GM12878 (cell line): Measurements from ENCODE around the gene ARL5A. TPM values are rescaled to one million over a fixed set of nuclear protein-coding genes. Genes with fewer than 3 reads are reported as not detected.

Experiments used
- ATF7 ChIP-seq: fragments of 450-650 bp; IDR thresholded peaks from 2 replicates; pipeline ENCODE4 v1.6.1; 2016; ENCODE audit warnings: low read depth, mild to moderate bottlenecking
- BCL11A ChIP-seq: IDR thresholded peaks from 2 replicates; pipeline ENCODE4 v1.6.1; 2011; ENCODE audit warnings: low read depth, low read length
- CHD1 ChIP-seq: IDR thresholded peaks from 2 replicates; pipeline ENCODE4 v1.6.1; 2012; ENCODE audit warnings: low read depth, low read length, improper control_type of control experiment
- DPF2 ChIP-seq: fragments of 450-650 bp; IDR thresholded peaks from 2 replicates; pipeline ENCODE4 v1.6.1; 2017; ENCODE audit warnings: mild to moderate bottlenecking
- FOS ChIP-seq: IDR thresholded peaks from 3 replicates; pipeline ENCODE4 v1.6.1; 2011; ENCODE audit warnings: borderline replicate concordance; ENCODE audit not compliant: insufficient read length; ENCODE audit errors: extremely low read depth
- GABPA ChIP-seq: IDR thresholded peaks from 2 replicates; pipeline ENCODE4 v1.6.1; 2014; ENCODE audit warnings: antibody characterized with exemption, low read depth, mild to moderate bottlenecking, inconsistent platforms
- RBBP5 ChIP-seq: fragments of 200-600 bp; sonication (generic); conservative IDR thresholded peaks from 2 replicates; pipeline ENCODE4 v1.6.1; 2016
- SKIL ChIP-seq: fragments of 450-650 bp; IDR thresholded peaks from 2 replicates; pipeline ENCODE4 v1.6.1; 2017; ENCODE audit warnings: mild to moderate bottlenecking, low read depth, inconsistent platforms; ENCODE audit not compliant: poor library complexity, severe bottlenecking
- TCF12 ChIP-seq: IDR thresholded peaks from 2 replicates; pipeline ENCODE4 v1.6.1; 2011; ENCODE audit warnings: low read depth, mild to moderate bottlenecking, low read length
- ZNF207 ChIP-seq: fragments of 450-650 bp; IDR thresholded peaks from 2 replicates; pipeline ENCODE4 v1.6.1; 2014; ENCODE audit warnings: antibody characterized with exemption, mild to moderate bottlenecking, borderline replicate concordance
- ZNF622 ChIP-seq: fragments of 450-650 bp; IDR thresholded peaks from 2 replicates; pipeline ENCODE4 v1.6.1; 2017; ENCODE audit warnings: mild to moderate bottlenecking, inconsistent platforms
- polyA plus RNA-seq, 11 experiments: library from polyadenylated mRNA; depleted of rRNA in 4 of 11; unstranded in 6 of 11; stranded (reverse) in 5 of 11; fragments of >200 nt; fragmentation: Nextera tagmentation in 4 of 11; fragmentation: Illumina TruSeq in 1 of 11; extraction: Ambion mirVana in 4 of 11; extraction: Trizol in 1 of 11; gene quantifications; 1 replicate in 1 of 11; 2 replicates in 10 of 11; pipeline versions ENCODE4 v1.2.1 to v1.2.3, GENCODE V29; 2011 to 2016; ENCODE audit warnings: inconsistent platforms in 2 of 11, missing spikeins in 2 of 11, low read depth in 1 of 11
- total RNA-seq, 4 experiments: library from RNA; depleted of rRNA in 3 of 4; stranded (reverse); fragments of >200 nt in 3 of 4; fragmentation: Illumina TruSeq in 1 of 4; extraction: Trizol in 1 of 4; gene quantifications; 2 replicates each; pipeline versions ENCODE4 v1.2.1 to v1.2.3, GENCODE V29; 2013 to 2021
- TF ChIP-seq, protein P1 (sequence below): fragments of 450-650 bp; formaldehyde crosslinking; IDR thresholded peaks from 2 replicates; pipeline ENCODE4 v1.4.0; 2022; ENCODE audit warnings: mild to moderate bottlenecking, moderate library complexity
- TF ChIP-seq, protein P2 (sequence below): fragments of 450-650 bp; IDR thresholded peaks from 2 replicates; pipeline ENCODE4 v1.6.1; 2017; ENCODE audit warnings: mild to moderate bottlenecking, moderate library complexity
- TF ChIP-seq, protein P3 (sequence below): fragments of 450-650 bp; formaldehyde crosslinking; IDR thresholded peaks from 2 replicates; pipeline ENCODE4 v1.4.0; 2020; ENCODE audit warnings: mild to moderate bottlenecking, moderate library complexity
- TF ChIP-seq, protein P4 (sequence below): IDR thresholded peaks from 2 replicates; pipeline ENCODE4 v1.6.1; 2012; ENCODE audit warnings: low read depth, low read length, improper control_type of control experiment

Gene ARL5A
- total and polyA plus RNA-seq, 10 of the 15 experiments (the other 5 are each of a cell fraction or from before 2014, with no cell fraction given): 9.4 to 52.9 (median 32.0) TPM

DNA sequence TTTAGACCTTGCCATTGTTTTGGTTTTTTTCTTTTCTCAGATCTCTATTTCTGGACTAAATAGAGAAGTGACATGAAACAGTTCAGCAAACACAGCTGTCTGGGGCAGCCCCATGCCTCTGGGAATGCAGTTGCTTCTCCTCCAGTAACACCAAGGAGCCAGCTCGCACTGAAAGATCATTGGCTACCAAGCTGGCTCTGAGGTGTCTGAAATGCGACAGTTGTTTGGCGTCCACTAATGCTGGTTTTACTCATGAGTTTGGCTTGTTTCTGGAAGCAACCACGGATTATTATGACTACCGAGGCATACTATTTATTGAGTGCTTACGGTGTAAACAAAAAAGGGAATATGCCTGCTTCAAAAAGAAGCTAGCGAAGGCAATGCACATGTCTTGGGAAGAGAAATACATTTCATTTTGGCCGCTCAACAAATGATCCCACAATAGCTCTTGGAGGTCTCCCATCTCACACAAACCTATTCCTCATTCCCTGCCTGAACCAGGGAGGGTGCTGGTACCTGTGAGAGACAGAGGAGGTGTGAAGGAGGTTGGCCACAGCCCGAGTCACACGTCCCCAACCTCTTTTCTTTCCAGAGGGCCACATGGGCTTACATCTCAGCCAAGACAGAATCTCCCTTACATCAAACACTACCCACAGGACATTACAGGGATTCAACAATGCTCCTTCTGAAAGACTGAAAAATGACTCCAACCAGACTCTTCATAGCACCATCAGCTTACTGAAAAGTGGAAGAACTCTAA is 56.4 kb downstream of the ARL5A start (continued):
- TF ChIP-seq, protein P1, sequence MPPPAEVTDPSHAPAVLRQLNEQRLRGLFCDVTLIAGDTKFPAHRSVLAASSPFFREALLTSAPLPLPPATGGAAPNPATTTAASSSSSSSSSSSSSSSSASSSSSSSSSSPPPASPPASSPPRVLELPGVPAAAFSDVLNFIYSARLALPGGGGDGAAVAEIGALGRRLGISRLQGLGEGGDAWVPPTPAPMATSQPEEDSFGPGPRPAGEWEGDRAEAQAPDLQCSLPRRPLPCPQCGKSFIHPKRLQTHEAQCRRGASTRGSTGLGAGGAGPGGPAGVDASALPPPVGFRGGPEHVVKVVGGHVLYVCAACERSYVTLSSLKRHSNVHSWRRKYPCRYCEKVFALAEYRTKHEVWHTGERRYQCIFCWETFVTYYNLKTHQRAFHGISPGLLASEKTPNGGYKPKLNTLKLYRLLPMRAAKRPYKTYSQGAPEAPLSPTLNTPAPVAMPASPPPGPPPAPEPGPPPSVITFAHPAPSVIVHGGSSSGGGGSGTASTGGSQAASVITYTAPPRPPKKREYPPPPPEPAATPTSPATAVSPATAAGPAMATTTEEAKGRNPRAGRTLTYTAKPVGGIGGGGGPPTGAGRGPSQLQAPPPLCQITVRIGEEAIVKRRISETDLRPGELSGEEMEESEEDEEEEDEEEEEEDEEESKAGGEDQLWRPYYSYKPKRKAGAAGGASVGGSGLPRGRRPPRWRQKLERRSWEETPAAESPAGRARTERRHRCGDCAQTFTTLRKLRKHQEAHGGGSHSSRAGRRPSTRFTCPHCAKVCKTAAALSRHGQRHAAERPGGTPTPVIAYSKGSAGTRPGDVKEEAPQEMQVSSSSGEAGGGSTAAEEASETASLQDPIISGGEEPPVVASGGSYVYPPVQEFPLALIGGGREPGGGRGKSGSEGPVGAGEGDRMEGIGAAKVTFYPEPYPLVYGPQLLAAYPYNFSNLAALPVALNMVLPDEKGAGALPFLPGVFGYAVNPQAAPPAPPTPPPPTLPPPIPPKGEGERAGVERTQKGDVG (CRISPR knock-in tag): no peak
- TF ChIP-seq CHD1 (no peak), FOS (peak; percentile 51), TCF12 (peak; percentile 96), ZNF622 (no peak), ZNF207 (no peak), ATF7 (peak; percentile 67; the same call in 1 of the 2 replicates), DPF2 (peak; percentile 85), BCL11A (peak; percentile 78), GABPA (no peak), SKIL (peak; percentile 91), RBBP5 (no peak)
- TF ChIP-seq, protein P2, sequence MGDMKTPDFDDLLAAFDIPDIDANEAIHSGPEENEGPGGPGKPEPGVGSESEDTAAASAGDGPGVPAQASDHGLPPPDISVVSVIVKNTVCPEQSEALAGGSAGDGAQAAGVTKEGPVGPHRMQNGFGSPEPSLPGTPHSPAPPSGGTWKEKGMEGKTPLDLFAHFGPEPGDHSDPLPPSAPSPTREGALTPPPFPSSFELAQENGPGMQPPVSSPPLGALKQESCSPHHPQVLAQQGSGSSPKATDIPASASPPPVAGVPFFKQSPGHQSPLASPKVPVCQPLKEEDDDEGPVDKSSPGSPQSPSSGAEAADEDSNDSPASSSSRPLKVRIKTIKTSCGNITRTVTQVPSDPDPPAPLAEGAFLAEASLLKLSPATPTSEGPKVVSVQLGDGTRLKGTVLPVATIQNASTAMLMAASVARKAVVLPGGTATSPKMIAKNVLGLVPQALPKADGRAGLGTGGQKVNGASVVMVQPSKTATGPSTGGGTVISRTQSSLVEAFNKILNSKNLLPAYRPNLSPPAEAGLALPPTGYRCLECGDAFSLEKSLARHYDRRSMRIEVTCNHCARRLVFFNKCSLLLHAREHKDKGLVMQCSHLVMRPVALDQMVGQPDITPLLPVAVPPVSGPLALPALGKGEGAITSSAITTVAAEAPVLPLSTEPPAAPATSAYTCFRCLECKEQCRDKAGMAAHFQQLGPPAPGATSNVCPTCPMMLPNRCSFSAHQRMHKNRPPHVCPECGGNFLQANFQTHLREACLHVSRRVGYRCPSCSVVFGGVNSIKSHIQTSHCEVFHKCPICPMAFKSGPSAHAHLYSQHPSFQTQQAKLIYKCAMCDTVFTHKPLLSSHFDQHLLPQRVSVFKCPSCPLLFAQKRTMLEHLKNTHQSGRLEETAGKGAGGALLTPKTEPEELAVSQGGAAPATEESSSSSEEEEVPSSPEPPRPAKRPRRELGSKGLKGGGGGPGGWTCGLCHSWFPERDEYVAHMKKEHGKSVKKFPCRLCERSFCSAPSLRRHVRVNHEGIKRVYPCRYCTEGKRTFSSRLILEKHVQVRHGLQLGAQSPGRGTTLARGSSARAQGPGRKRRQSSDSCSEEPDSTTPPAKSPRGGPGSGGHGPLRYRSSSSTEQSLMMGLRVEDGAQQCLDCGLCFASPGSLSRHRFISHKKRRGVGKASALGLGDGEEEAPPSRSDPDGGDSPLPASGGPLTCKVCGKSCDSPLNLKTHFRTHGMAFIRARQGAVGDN: no peak
- TF ChIP-seq, protein P3, sequence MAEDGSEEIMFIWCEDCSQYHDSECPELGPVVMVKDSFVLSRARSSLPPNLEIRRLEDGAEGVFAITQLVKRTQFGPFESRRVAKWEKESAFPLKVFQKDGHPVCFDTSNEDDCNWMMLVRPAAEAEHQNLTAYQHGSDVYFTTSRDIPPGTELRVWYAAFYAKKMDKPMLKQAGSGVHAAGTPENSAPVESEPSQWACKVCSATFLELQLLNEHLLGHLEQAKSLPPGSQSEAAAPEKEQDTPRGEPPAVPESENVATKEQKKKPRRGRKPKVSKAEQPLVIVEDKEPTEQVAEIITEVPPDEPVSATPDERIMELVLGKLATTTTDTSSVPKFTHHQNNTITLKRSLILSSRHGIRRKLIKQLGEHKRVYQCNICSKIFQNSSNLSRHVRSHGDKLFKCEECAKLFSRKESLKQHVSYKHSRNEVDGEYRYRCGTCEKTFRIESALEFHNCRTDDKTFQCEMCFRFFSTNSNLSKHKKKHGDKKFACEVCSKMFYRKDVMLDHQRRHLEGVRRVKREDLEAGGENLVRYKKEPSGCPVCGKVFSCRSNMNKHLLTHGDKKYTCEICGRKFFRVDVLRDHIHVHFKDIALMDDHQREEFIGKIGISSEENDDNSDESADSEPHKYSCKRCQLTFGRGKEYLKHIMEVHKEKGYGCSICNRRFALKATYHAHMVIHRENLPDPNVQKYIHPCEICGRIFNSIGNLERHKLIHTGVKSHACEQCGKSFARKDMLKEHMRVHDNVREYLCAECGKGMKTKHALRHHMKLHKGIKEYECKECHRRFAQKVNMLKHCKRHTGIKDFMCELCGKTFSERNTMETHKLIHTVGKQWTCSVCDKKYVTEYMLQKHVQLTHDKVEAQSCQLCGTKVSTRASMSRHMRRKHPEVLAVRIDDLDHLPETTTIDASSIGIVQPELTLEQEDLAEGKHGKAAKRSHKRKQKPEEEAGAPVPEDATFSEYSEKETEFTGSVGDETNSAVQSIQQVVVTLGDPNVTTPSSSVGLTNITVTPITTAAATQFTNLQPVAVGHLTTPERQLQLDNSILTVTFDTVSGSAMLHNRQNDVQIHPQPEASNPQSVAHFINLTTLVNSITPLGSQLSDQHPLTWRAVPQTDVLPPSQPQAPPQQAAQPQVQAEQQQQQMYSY (CRISPR knock-in tag): no peak
- TF ChIP-seq, protein P4, sequence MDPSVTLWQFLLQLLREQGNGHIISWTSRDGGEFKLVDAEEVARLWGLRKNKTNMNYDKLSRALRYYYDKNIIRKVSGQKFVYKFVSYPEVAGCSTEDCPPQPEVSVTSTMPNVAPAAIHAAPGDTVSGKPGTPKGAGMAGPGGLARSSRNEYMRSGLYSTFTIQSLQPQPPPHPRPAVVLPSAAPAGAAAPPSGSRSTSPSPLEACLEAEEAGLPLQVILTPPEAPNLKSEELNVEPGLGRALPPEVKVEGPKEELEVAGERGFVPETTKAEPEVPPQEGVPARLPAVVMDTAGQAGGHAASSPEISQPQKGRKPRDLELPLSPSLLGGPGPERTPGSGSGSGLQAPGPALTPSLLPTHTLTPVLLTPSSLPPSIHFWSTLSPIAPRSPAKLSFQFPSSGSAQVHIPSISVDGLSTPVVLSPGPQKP: no peak
